ENCODE data around the gene SMCO3.
A peak's percentile ranks its signal among the peaks of the same experiment; 100 is the strongest.
"Not testable (repeated sequence)": the region's sequence is repeated elsewhere in the genome, so short reads cannot be mapped to it uniquely, and the experiment has no call there.

SMCO3 gene

DNA sequence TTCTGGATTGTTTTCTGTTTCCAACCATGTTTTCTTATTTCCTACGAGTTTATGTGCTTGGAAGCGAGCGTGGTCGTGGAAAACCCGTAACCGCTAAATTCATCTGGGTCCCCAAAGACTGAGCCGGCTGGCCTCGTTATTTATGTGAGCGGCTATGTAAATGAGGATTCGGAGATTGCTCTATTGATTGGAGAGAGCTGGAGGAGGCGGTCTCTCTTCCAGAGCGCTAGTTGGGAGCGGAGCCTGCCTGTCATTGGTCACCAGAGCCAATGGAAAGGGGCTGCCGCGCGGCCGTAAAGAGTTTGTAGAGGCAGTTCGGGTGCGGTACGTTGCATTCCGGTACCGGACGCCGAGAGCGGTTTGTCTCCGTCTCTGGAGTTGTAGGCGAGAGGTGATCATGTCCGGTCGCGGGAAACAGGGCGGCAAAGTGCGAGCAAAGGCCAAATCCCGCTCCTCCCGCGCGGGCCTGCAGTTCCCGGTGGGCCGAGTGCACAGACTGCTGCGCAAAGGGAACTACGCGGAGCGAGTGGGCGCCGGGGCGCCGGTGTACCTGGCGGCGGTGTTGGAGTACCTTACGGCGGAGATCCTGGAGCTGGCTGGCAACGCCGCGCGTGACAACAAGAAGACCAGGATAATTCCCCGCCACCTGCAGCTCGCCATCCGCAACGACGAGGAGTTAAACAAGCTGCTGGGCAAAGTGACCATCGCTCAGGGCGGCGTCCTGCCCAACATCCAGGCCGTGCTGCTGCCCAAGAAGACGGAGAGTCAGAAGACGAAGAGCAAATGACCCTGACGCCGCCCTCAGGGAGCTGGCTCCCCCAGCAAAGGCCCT is 39.7 kb downstream of the SMCO3 start:
- DNase-seq, result no peak

DNA sequence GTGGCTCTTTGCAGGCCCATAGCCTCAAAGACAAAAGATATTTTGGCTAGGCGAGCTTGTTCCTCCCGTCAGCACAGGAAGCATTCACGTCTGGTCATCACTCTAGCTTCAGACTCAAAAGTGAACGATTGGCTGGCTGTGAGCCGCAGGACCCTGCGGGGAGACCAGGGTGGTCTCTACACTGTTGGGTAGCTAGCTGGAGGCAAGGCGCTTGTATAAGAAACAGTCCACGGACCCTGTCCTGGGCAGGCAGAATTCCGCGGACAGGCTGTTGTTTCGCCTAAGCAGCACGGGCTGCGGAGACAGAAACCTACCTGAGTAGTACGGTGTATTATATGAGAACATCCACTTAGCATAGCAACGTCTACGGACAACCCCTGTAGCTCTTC is 40.3 kb downstream of the SMCO3 start:
- no peak for DNase-seq

DNA sequence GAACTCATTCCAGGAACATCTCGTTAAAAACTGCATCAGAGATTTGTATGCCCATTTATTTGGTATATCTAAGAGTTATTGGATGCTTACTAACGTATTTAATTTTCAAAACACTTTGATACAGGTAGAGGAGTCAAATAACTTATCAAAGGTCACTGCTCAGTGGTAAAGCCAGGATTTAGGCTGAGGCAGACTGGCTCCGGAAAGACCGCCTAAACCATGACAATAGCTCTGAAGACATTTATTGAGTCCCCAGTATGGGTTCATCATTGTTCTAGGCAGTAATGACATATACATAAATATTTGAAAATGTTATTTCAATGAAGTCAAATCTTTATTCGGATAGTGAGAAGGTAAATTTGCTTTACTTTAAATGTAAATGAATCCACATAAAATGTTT is 41.0 kb downstream of the SMCO3 start:
- no peak for DNase-seq

DNA sequence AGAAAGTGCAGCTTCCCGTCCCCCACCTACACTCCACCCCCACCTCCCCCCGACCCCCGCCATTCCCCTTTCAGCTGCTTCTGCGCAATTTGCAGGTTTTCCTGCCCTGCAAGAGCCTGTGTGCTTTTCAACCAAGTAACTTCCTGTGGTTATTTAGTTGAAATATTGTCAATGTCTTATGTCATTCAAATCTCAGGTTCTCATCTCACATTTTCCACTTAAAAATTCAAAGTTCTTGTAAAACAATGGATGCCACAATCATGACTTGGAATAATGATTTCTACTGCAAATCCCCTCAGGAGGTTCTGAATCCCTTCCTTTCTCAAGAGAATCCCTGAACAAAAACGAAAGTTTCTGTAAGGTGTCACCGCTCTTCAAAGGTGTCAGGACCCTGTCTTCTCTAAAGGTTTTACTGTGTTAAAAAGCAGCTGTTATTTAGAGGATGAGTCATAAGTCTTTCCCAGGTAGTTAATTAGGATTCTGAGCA is 42.3 kb downstream of the SMCO3 start:
- no peak for DNase-seq

DNA sequence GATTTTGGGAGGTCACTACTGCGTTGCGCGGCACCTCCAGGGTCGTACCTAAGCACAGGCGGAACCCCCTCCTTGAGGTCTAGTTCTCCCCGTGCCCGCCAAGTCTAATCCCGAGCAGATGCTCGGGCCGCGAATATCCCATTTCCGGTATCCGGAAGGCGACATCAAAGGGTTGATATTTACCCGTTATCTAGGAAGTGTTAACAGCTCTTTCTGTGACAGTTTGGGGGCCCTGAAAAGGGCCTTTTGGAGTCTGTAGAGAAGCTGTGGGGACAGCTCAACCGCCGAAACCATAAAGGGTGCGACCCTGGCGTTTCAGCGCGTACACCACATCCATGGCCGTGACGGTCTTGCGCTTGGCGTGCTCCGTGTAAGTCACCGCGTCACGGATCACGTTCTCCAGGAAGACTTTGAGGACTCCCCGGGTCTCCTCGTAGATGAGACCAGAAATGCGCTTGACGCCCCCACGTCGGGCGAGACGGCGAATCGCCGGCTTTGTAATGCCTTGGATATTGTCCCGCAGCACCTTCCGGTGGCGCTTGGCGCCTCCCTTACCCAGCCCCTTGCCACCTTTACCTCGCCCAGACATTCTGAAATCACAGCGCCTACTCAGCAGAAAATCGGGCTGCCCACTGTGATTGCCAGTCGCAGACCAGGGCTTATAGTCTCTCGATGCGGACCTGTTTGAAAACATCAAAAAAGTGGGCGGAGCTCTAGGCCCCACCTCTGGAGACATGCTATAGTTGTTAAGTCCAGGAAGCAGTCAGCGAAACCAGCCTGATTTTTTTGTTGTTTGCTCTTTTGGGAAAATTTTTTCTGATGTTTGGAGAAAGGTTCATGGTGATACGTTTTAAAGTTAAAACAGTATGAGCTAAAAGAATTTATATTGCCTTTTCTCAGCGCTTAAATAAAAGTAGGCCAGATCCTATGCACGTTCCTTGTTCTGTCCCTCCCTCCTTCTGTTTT is 43.2 kb downstream of the SMCO3 start:
- DNase-seq, result peak; percentile 82 to 94

DNA sequence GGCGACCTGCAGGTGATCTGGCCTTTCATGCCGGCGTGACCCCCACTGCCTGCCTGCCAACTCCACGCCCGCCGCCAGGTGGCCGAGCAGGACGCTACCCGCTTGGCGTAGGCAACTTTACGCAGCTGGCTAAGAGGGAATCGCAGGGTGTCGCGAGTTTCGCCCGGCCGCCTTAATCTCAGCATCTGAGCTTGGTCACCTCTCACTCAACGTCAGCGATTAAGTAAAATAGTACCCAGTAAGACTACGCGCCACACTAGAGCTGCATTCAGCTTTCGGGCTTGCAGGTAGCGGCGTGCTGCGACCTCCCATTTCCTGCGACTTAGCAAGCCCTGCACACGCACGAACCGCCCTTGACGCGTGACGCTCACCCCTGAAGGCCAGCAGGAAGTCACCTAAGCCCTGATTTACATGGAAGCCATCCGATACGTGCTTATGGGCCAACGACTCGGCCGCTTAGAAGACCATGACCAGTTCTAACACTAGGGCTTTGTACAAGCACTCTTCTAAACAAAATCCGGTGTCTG is 44.0 kb downstream of the SMCO3 start:
- DNase-seq, result peak; percentile 54 to 85

DNA sequence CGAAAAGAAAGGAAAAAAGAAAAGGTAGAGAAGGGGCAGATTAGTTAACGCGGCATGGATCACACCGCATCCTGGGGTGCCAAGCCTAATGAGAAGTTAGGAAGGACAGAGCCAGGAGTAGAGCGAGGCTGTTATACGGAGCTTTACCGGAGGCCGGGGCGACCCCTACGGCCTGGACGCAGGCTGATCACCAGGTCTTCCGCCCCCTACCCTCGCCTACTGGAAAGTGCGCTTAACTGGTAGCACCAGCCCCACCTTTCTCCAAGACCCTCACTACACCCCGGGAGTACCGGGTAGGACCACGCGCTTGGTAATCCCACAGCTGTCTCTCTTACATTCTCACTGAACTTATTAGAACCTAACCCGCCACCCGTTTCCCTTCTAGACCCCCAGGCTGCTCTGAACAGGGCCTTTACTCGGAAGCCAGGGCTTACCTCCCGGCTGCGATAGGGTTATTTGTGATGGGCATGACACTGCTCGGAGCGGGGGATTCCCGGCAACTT is 44.5 kb downstream of the SMCO3 start:
- no peak for DNase-seq

DNA sequence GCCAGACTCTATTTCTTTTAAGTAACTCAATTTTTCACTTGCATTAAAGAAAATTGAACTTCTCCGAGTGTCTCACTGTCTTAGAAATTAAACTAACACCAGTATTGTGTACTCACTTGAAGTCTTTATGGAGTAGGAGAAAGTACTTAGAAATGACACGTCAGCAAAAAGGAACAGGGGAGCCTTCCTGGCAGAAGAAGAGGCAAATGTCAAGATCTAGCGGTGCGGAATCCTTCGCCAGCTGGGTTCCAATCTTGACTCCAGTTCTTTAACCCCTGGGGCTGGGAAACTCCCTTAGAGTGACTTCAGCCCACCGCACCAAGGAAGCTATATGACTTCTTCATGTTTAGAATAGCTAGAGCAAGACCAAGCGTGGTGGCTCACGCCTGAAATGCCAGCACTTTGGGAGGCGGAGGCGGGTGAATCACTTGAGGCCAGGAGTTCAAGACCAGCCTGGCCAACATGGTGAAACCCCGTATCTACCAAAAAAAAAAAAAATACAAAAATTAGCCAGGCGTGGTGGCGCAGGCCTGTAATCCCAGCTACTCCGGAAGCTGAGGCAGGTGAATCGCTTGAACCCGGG is 45.1 kb downstream of the SMCO3 start:
- DNase-seq, result no peak

DNA sequence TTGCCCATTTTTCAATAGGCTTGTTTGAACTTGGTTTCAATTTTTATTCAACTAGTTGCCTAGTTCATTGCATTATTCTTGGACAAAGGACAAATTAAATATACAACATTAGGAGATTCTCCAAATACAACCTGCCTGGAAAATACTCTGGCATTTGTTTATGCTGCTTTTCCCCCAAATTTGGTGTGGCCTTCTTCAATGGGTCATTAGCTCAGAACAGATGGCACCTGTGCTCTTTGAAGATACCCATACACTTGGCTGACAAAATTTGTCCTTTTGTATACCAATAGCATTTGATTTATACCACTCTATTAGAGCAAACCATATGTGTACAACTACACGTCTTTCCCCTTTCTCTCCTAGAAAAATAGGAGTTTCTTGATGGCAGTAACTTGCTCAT is 46.4 kb downstream of the SMCO3 start:
- no peak for DNase-seq

DNA sequence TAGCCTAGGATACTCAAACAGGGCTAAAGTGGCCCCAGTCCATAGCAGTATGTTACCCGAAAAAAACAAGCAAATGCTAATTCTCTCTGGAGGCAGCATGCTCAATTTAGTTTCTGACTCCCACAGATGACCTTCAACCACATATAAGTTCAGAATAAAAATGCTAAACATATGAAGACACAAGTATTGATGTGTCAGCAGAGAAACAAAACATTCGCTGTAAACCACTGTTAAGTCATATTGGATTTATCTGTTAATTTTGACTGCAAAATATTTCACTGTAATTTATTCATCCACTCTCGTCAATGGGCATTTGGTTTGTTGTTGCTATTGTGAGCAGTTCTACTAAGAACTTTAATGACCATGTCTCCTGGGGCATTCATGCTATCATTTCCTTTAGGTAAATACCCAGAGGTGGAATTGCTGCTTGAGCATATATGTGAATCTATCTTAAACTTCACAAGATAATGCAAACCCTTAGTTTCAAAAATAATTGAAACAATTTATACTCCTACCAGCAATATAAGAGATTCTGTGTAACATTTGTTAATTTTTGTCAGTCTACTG is 47.2 kb downstream of the SMCO3 start:
- no peak for DNase-seq

DNA sequence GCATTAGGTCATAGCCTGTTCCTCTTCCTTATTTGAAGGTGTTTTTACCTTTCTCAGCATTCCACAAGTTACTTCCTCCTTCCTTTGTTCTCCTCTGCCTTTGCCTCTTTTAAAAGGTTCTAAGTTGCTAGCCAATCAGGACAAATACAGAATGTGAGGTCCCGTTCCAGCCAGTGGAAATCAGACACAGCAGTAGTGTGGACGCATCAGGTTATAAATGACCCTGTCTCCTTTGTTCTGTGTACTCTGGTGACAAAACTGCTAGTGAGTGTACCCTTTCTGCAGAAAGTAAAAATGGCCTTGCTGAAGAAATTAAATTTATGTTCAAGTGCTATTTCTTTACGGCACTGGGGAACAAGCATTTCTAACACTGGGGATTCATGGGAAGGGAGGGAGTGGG is 48.0 kb downstream of the SMCO3 start:
- not testable (repeated sequence) for DNase-seq

DNA sequence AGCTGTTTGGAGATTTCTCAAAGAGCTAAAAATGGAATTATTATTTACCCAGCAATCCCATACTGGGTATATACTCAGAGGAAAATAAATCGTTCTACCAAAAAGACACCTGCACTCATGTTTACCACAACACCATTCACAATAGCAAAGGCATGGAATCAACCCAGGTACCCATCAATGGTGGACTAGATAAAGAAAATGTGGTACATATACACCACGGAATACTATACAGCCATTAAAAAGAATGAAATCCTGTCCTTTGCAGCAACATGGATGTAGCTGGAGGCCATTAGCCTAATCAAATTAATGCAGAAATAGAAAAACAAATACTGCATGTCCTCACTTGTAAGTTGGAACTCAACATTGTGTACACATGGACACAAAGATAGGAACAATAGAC is 48.6 kb downstream of the SMCO3 start:
- no peak for DNase-seq

DNA sequence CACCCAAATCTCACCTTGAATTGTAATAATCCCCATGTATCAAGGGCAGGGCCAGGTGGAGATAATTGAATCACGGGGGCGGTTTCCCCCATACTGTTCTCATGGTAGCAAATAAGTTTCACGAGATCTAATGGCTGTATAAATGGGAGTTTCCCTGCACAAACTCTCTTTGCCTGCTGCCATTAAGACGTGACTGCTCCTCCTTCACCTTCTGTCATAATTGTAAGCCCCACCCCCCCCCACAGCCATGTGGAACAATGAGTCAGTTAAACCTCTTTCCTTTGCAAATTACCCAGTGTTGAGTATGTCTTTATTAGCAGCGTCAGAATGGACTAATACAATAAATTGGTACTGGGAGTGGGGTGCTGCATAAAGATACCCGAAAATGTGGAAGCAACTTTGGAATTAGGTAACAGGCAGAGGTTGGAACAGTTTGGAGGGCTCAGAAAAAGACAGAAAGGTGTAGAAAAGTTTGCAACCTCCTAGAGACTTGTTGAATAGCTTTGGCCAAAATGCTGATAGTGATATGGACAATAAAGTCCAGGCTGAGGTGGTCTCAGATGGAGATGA is 54.2 kb downstream of the SMCO3 start:
- DNase-seq, result not testable (repeated sequence)

DNA sequence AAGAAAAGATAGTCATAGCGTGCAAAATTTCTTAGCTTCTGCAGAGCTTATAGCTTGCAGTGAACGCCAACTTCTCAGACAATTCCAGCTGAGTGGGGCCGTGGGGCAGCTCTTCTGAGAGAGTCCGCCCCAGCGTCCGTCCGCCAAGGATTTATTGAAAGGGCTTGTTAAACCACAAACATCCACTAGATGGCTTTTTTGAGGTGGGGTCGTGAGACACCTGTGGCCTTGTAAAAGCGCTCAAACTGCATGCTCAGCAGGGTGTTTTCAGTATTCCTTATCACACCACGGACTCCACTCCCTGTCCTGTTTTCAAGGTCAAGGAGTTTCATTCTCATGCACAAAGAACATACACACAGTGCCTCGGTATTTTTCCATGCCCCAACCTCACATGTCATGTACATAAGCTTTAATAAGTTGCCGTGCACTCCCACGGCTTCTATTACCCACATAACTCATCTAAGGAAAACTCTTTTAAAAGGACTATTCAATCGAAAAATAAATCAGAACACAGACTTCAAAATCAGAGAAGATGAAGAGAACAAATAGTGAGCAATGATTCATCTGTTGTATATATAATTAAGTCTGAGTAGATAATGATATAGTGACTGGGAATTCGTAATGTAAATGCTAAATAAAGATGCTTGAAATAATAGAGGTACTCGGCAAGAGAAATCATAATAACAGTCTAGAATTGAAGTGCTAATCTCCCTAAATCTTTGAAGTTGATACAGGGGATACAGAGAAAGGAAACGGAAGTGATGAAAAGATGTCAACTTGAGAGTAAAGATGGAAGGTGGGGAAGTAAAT is 57.4 kb downstream of the SMCO3 start:
- no peak for DNase-seq
